Measurements from ENCODE around the gene TFEB. TPM values are rescaled to one million over a fixed set of nuclear protein-coding genes. Genes with fewer than 3 reads are reported as not detected.

TFEB gene
- total RNA-seq, 2 donors from 2014 or later = 33.3 to 34.6 TPM

GRCh38 chr6:41700463-41701347, 34.7 kb downstream of the TFEB start:
- intact Hi-C loops (cut with DNase I) = loop anchor here in 1 of 2 donors (10.0 kb wide), 1 partner anchor 74 kb away; the partner anchor contains the start of gene FRS3
- ATAC-seq (peak; percentile 20 to 37), DNase-seq (peak; percentile 63)

- no peak for DNase-seq
- intact Hi-C loops (cut with DNase I) = no loop called here
- ATAC-seq = no peak
Observed at GRCh38 chr6:41699063-41699462, 36.3 kb downstream of the TFEB start.

GRCh38 chr6:41697861-41698781, 37.3 kb downstream of the TFEB start:
- DNase-seq (no peak), ATAC-seq (peak in 1 of 2 donors; percentile 32)
- intact Hi-C loops (cut with DNase I) = no loop called here

- ATAC-seq = no peak
- no peak for DNase-seq
- intact Hi-C loops (cut with DNase I) = no loop called here
Observed at GRCh38 chr6:41696788-41697187, 38.6 kb downstream of the TFEB start.

GRCh38 chr6:41695825-41696224, 39.6 kb downstream of the TFEB start:
- intact Hi-C loops (cut with DNase I) = no loop called here
- ATAC-seq = no peak
- no peak for DNase-seq

- no peak for DNase-seq
- peak in 1 of 2 donors; percentile 18 for ATAC-seq
- intact Hi-C loops (cut with DNase I) = no loop called here
Observed at GRCh38 chr6:41694815-41695526, 40.4 kb downstream of the TFEB start.

GRCh38 chr6:41693281-41694240, 41.8 kb downstream of the TFEB start:
- no peak for DNase-seq
- intact Hi-C loops (cut with DNase I) = no loop called here
- ATAC-seq = peak; percentile 21 to 32

- no peak for DNase-seq
- intact Hi-C loops (cut with DNase I) = no loop called here
- ATAC-seq = no peak
Observed at GRCh38 chr6:41692730-41693129, 42.7 kb downstream of the TFEB start.

- intact Hi-C loops (cut with DNase I) = no loop called here
- ATAC-seq (no peak), DNase-seq (no peak)
Observed at GRCh38 chr6:41692080-41692675, 43.2 kb downstream of the TFEB start.

GRCh38 chr6:41691426-41692079, 43.9 kb downstream of the TFEB start:
- ATAC-seq (no peak), DNase-seq (no peak)
- intact Hi-C loops (cut with DNase I) = no loop called here

- ATAC-seq = no peak
- no peak for DNase-seq
- intact Hi-C loops (cut with DNase I) = no loop called here
Observed at GRCh38 chr6:41690541-41691330, 44.7 kb downstream of the TFEB start.

- intact Hi-C loops (cut with DNase I) = loop anchor here (5.0 to 10.0 kb wide), 2 partner anchors 265 to 322 kb away; no protein-coding TSS in a partner anchor
- ATAC-seq (no peak), DNase-seq (no peak)
Observed at GRCh38 chr6:41689171-41690008, 46.0 kb downstream of the TFEB start.

GRCh38 chr6:41688256-41688965, 47.0 kb downstream of the TFEB start:
- intact Hi-C loops (cut with DNase I) = loop anchor here (5.0 to 10.0 kb wide), 2 partner anchors 264 to 321 kb away; no protein-coding TSS in a partner anchor
- ATAC-seq (no peak), DNase-seq (no peak)

- intact Hi-C loops (cut with DNase I) = loop anchor here (5.0 to 10.0 kb wide), 2 partner anchors 263 to 320 kb away; no protein-coding TSS in a partner anchor
- no peak for ATAC-seq
- no peak for DNase-seq
Observed at GRCh38 chr6:41687501-41688175, 47.8 kb downstream of the TFEB start.

Data from left cardiac atrium (tissue), 4 donors.